Umbilical cord (tissue), 2 donors: Measurements from ENCODE around the gene MAP1LC3B. TPM values are rescaled to one million over a fixed set of nuclear protein-coding genes. Genes with fewer than 3 reads are reported as not detected.

Experiments
- DNase-seq: peaks from one replicate; pipeline ENCODE4 v3.0.0-alpha.2; 2015; ENCODE audit warnings: low spot score
- total RNA-seq: library from RNA; depleted of rRNA; stranded (reverse); fragments of >200 nt; gene quantifications from one replicate; pipeline ENCODE4 v1.2.3, GENCODE V29; 2014; ENCODE audit warnings: low replicate concordance; ENCODE audit not compliant: insufficient read depth

MAP1LC3B gene
- 53.4 TPM for total RNA-seq

GRCh38 chr16:87391950-87392820 is at the start of gene MAP1LC3B:
Gene MAP1LC3B, plus strand, starts transcription at chr16:87392336. Its CDS starts 92 bp downstream, at chr16:87392428.
- DNase-seq, result peak; percentile 97

GRCh38 chr16:87342504-87342903 is 49.6 kb upstream of the MAP1LC3B start:
- no peak for DNase-seq

GRCh38 chr16:87342978-87343752 is 49.0 kb upstream of the MAP1LC3B start:
- no peak for DNase-seq

- no peak for DNase-seq
Observed at GRCh38 chr16:87343753-87344050, 48.4 kb upstream of the MAP1LC3B start.

- no peak for DNase-seq
Observed at GRCh38 chr16:87344165-87344930, 47.8 kb upstream of the MAP1LC3B start.

- DNase-seq, result peak; percentile 8
Observed at GRCh38 chr16:87344931-87345631, 47.1 kb upstream of the MAP1LC3B start.

GRCh38 chr16:87345726-87346424 is 46.3 kb upstream of the MAP1LC3B start:
- DNase-seq, result no peak

- DNase-seq, result no peak
Observed at GRCh38 chr16:87346517-87347060, 45.5 kb upstream of the MAP1LC3B start.

- DNase-seq, result no peak
Observed at GRCh38 chr16:87347932-87348615, 44.1 kb upstream of the MAP1LC3B start.

- no peak for DNase-seq
Observed at GRCh38 chr16:87348616-87349157, 43.4 kb upstream of the MAP1LC3B start.

GRCh38 chr16:87350031-87350430 is 42.1 kb upstream of the MAP1LC3B start:
- DNase-seq, result no peak

GRCh38 chr16:87350681-87351319 is 41.3 kb upstream of the MAP1LC3B start:
- peak; percentile 89 for DNase-seq

GRCh38 chr16:87351320-87351698 is 40.8 kb upstream of the MAP1LC3B start:
- DNase-seq, result peak; percentile 78

- DNase-seq, result no peak
Observed at GRCh38 chr16:87352818-87353217, 39.3 kb upstream of the MAP1LC3B start.

- no peak for DNase-seq
Observed at GRCh38 chr16:87353613-87354012, 38.5 kb upstream of the MAP1LC3B start.

- DNase-seq, result no peak
Observed at GRCh38 chr16:87356491-87356853, 35.7 kb upstream of the MAP1LC3B start.

GRCh38 chr16:87358250-87358649 is 33.9 kb upstream of the MAP1LC3B start:
- no peak for DNase-seq

- no peak for DNase-seq
Observed at GRCh38 chr16:87358696-87359095, 33.4 kb upstream of the MAP1LC3B start.

GRCh38 chr16:87359121-87359520 is 33.0 kb upstream of the MAP1LC3B start:
- no peak for DNase-seq
